ENCODE data around the gene PTPA.

The PTPA gene

GRCh38 chr9:129110740-129111527, at the start of gene PTPA, which contains the start of gene CRAT:
PTPA (plus strand) TSS chr9:129111415; CDS start chr9:129111601, 186 bp downstream.
CRAT (minus strand) TSS chr9:129110793; CDS start chr9:129110509, 284 bp downstream.
- peak; percentile 89 to 94 for DNase-seq (ENCODE audit: extremely low read depth in 1 of 2, low read depth in 1 of 2)

- DNase-seq (ENCODE audit: extremely low read depth in 1 of 2, low read depth in 1 of 2) = no peak
These were observed 48.2 kb upstream of the PTPA start for GRCh38 chr9:129063061-129063460.

DNA sequence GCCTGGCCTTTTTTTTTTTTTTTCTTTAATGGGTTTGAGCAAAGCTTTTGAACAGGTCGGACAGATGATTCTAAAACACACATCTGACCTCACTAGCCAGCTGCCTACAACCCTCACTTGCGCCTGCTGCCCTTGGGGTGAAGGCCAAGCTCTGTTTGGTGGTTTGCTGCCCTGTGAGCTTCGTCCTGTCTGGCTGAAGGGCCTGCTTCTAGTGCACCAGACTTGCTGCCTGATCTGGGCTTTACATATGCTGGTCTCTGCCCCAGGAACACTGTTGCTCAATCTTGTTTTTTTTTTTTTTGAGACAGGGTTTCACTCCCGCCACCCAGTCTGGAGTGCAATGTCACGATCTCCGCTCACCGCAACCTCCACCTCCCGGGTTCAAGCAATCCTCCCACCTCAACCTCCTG, 46.7 kb upstream of the PTPA start:
- DNase-seq (ENCODE audit: extremely low read depth in 1 of 2, low read depth in 1 of 2) = no peak

DNA sequence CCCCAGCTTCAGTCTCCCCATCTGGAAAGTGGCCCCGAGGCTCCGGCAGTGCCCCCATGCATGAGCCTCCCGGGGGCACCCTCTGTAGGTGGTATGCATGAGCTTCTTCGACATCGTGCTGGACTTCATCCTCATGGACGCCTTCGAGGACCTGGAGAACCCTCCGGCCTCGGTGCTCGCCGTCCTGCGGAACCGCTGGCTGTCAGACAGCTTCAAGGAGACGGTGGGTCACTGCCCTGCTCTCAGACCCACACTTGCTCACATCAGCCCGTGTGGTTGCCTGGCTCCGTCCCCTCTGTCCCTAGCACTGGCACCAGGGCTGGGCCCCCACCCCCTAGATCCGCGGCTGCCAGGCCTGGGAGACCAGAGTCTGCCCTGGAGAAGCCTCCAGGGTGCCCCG, 43.1 kb upstream of the PTPA start:
- no peak for DNase-seq (ENCODE audit: extremely low read depth in 1 of 2, low read depth in 1 of 2)

GRCh38 chr9:129068990-129069861, 42.0 kb upstream of the PTPA start:
- peak; percentile 19 to 38 for DNase-seq (ENCODE audit: extremely low read depth in 1 of 2, low read depth in 1 of 2)

GRCh38 chr9:129069862-129070641, 41.2 kb upstream of the PTPA start:
- DNase-seq (ENCODE audit: extremely low read depth in 1 of 2, low read depth in 1 of 2) = no peak

DNA sequence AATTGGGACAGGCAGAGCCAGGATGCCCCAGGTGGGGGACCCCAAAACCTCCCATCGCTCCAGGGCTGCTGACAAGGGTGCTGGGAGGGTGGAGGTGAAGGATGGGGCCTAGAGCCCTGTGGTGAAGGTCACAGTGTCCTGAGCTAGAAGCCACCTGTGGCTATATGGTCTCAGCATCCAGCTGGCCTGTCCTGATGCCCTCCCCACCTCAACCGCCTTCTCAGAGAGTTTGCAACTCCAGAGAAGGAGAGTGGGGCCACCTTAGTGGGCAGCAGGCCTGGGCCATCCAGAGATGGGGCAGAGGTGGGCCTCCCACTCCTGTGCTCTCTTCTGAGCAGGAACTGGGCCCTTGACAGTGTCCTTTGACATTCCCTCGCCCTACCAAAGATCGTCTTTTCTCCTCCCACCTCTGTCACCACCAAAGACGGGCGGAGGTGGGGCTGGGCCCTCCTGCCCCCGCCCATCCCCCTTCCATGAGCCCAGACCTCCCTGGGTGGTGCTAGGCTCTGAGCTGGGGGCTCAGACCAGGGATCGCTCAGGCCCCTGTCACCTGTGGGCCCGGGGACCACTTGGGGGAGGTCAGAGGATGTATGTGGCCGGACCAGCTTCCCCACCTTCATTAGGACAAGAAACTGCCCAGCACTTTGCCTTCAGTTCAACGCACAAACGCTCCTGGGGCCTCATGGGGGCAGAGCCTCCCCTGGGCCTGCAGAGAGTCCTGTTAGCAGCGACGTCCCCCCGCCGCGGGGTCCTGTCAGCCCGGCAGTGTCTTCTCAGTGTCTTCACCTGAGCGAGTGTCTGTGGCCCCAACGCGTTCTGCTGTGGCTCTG, 40.3 kb upstream of the PTPA start:
- DNase-seq (ENCODE audit: extremely low read depth in 1 of 2, low read depth in 1 of 2) = no peak

- DNase-seq (ENCODE audit: extremely low read depth in 1 of 2, low read depth in 1 of 2) = no peak
These were observed 39.6 kb upstream of the PTPA start for GRCh38 chr9:129071526-129072126.

GRCh38 chr9:129072171-129072570, 39.0 kb upstream of the PTPA start:
- no peak for DNase-seq (ENCODE audit: extremely low read depth in 1 of 2, low read depth in 1 of 2)

- no peak for DNase-seq (ENCODE audit: extremely low read depth in 1 of 2, low read depth in 1 of 2)
These were observed 37.8 kb upstream of the PTPA start for GRCh38 chr9:129073404-129073803.

DNA sequence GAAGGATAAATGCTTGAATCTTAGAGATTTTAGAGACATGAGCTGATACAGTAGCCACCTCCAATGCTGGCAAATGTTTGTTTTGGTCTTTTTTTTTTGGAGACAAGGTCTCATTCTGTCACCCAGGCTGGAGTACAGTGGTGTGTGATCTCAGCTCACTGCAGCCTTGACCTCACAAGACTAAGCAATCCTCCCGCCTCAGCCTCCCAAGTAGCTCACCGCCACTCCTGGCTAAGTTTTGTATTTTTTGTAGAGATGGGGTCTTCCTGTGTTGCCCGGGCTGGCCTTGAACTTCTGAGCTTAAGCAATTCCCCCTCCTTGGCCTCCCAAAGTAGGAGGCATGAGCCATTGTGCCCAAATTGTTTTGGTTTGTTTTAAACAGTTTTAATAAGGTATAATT, 37.1 kb upstream of the PTPA start:
- no peak for DNase-seq (ENCODE audit: extremely low read depth in 1 of 2, low read depth in 1 of 2)

DNA sequence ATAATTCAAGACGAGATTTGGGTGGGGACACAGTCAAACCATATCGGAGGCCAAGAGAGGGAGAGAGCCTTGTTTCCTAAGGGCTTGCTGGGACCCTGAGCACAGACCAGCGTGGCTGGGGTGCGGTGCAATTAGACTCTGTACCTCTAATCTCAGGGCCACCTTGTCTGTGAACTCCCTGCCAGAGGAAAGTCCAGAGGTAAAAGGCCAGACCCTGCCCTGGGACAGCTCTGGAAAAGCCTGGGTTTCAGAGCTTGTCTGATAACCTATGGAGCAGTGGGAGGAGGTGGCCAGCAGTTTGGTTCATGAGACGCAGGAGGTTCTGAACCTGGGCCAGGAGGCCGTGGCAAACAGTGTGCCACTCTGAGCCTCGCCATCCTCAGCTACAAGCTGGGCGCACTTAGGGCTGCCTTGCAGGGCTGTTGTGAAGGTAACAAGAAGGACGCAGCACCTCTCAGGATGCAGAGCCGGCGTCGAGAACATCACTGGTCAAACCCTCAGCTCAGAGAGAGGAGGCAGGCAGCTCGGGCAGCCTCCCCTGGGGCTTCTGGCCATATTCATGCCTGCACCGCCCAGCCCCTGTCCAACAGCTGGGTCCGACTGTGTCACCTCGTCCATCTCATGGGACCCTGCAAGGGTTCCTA, 35.1 kb upstream of the PTPA start:
- DNase-seq (ENCODE audit: extremely low read depth in 1 of 2, low read depth in 1 of 2) = no peak

GRCh38 chr9:129076640-129077037, 34.6 kb upstream of the PTPA start:
- no peak for DNase-seq (ENCODE audit: extremely low read depth in 1 of 2, low read depth in 1 of 2)

DNA sequence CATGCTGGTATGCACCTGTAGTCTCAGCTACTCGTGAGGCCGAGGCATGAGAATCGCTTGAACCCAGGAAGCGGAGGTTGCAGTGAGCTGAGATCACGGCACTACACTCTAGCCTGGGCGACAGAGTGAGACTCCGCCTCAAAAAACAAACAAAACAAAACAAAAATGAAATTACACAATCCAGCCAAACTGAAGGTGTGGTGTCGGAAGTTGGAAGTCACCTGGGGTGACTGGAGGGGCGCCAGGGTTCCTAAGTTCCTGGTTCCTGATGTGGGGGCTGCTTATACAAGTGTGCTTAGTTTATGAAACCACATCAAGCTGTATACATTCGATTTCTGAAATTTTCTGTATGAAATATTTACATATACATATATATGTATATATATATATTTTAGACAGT, 34.0 kb upstream of the PTPA start:
- no peak for DNase-seq (ENCODE audit: extremely low read depth in 1 of 2, low read depth in 1 of 2)

- DNase-seq (ENCODE audit: extremely low read depth in 1 of 2, low read depth in 1 of 2) = no peak
These were observed 32.3 kb upstream of the PTPA start for GRCh38 chr9:129078691-129079503.

- no peak for DNase-seq (ENCODE audit: extremely low read depth in 1 of 2, low read depth in 1 of 2)
These were observed 31.4 kb upstream of the PTPA start for GRCh38 chr9:129079829-129080228.

DNA sequence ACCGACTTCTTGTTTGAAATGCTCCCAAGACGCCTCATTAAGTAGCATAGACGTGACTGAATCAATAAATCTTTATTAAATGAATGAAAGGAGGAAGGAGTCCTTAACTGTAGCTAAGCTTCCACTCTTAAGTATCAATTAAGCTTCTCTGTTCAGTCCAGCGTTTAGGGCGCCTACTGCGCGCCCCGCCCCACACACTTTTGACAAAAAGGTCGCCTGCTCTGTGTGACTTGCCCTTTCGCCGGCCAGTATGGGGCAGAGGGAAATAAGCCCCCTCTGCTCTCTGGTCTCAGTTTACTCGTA, 31.0 kb upstream of the PTPA start:
- DNase-seq (ENCODE audit: extremely low read depth in 1 of 2, low read depth in 1 of 2) = no peak

GRCh38 chr9:129080601-129081387, 30.4 kb upstream of the PTPA start, which contains the start of gene DOLPP1:
DOLPP1 (plus strand) TSS chr9:129081111; CDS start chr9:129081132, 21 bp downstream.
- peak; percentile 95 to 97 for DNase-seq (ENCODE audit: extremely low read depth in 1 of 2, low read depth in 1 of 2)

All from activated CD8-positive, alpha-beta memory T cell treated with anti-CD3 and anti-CD28 coated beads for 1 hour (primary cell).